ENCODE results near the gene FCHSD2. TPM values are rescaled to one million over a fixed set of nuclear protein-coding genes. Genes with fewer than 3 reads are reported as not detected.
"Not testable (repeated sequence)": the region's sequence is repeated elsewhere in the genome, so short reads cannot be mapped to it uniquely, and the experiment has no call there.

The FCHSD2 gene
- total RNA-seq, 6 donors from 2014 or later, result 22.5 to 55.6 (median 42.7) TPM

DNA sequence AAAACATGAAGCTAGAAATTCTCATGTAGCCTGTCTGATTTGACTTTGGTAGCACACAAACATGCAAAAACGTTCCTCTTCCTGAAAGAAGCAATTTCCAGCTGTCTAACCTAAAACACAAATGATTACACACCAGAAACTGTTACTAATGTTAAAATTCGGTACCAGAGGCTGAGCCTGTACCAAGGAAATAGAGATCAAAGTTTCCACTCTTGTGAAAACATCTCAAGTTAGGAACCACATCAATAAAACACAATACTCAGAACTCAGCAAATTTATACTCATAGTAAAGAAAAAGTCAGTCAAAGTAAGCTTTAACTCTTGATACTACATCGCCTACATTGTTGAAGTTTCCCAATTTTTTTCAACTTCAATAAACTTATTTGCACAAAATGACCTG, 107.8 kb downstream of the FCHSD2 start:
- Histone ChIP-seq H3K27ac (peak overlapping the region in 1 of 4 donors; percentile 1), H3K4me1 (peaks cover 5 to 15% (median 9%) of the 10 kb centered on the region in 4 donors), H3K27me3 (no peaks in the 10 kb centered on the region), H3K9me3 (no peaks in the 10 kb centered on the region), H3K36me3 (peaks cover 0 to 4% (median 0%) of the 10 kb centered on the region in 4 donors), H3K4me3 (no peak overlapping the region)
- ATAC-seq (ENCODE audit: low FRiP score in 2 of 2) (no peak), DNase-seq (no peak)
- WGBS, 2 donors, result 42 to 44% methylated on average over 3 of the region's 3 CpGs
- TF ChIP-seq, protein P1, sequence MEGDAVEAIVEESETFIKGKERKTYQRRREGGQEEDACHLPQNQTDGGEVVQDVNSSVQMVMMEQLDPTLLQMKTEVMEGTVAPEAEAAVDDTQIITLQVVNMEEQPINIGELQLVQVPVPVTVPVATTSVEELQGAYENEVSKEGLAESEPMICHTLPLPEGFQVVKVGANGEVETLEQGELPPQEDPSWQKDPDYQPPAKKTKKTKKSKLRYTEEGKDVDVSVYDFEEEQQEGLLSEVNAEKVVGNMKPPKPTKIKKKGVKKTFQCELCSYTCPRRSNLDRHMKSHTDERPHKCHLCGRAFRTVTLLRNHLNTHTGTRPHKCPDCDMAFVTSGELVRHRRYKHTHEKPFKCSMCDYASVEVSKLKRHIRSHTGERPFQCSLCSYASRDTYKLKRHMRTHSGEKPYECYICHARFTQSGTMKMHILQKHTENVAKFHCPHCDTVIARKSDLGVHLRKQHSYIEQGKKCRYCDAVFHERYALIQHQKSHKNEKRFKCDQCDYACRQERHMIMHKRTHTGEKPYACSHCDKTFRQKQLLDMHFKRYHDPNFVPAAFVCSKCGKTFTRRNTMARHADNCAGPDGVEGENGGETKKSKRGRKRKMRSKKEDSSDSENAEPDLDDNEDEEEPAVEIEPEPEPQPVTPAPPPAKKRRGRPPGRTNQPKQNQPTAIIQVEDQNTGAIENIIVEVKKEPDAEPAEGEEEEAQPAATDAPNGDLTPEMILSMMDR (IDR thresholded peaks at IDR 0.05), result no peak
- TF ChIP-seq EP300 (IDR thresholded peaks at IDR 0.05) (no peak), POLR2A (IDR thresholded peaks at IDR 0.05) (no peak), POLR2AphosphoS5 (IDR thresholded peaks at IDR 0.05) (no peak)

DNA sequence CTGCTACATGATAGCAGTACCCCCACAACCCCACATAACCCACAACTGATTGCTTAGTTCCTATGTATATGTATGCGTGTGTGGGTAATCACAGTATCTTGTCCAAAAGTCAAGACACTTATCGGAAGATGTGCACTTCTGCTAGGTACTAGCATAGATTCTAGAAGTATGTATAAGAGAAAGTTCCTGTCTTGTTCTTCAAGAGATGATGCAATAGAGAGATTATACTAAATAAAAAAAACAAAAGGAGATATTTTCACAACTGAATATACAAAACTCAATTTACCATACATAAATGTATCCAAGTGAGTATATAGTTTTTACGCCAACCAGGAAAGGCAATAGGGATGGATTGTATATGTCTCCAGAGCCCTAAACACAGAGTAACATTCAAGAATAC, 112.0 kb downstream of the FCHSD2 start:
- H3K36me3 ChIP-seq, result no peaks in the 10 kb centered on the region
- H3K27me3 ChIP-seq, result no peaks in the 10 kb centered on the region
- no peak for TF ChIP-seq POLR2A (IDR thresholded peaks at IDR 0.05)
- no peak for TF ChIP-seq POLR2AphosphoS5 (IDR thresholded peaks at IDR 0.05)
- no peak for TF ChIP-seq EP300 (IDR thresholded peaks at IDR 0.05)
- TF ChIP-seq, protein P1 (IDR thresholded peaks at IDR 0.05), result no peak
- peaks cover 5 to 16% (median 10%) of the 10 kb centered on the region in 4 donors for H3K4me1 ChIP-seq
- no peak overlapping the region for H3K4me3 ChIP-seq
- DNase-seq (no peak), ATAC-seq (ENCODE audit: low FRiP score in 2 of 2) (no peak)
- 96 to 98% methylated on average over 3 of the region's 3 CpGs for WGBS, 2 donors
- no peak overlapping the region for H3K27ac ChIP-seq
- peaks cover 0 to 13% (median 10%) of the 10 kb centered on the region in 4 donors for H3K9me3 ChIP-seq

DNA sequence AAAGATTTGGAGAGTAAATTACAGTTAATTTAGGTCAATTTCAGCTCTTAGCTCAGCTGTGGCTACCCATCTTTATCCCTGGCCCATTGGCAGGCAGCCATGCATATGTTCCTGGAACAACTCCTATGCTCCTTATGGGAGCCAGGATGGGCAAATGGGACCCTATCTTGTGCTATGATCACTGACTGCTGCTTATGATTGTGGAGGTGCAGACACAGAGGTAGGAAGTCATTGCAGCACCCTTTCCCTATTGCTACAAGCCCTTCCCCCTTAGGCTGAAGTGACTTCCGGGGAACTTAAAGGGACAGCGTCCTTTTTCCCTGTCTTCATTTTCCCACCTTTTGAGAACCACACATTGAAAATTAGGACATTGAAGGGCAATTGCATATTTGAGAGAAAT, 112.7 kb downstream of the FCHSD2 start:
- Histone ChIP-seq H3K9me3 (peaks cover 0 to 17% (median 10%) of the 10 kb centered on the region in 4 donors), H3K27ac (peak overlapping the region in 2 of 4 donors; percentile 2 to 61), H3K36me3 (no peaks in the 10 kb centered on the region), H3K4me1 (peaks cover under 1 to 12% (median 9%) of the 10 kb centered on the region in 4 donors), H3K4me3 (no peak overlapping the region), H3K27me3 (no peaks in the 10 kb centered on the region)
- ATAC-seq (ENCODE audit: low FRiP score in 2 of 2) (no peak), DNase-seq (no peak)
- WGBS, 2 donors, result 62 to 68% methylated on average over 2 of the region's 2 CpGs
- TF ChIP-seq EP300 (IDR thresholded peaks at IDR 0.05) (no peak), POLR2A (IDR thresholded peaks at IDR 0.05) (no peak), POLR2AphosphoS5 (IDR thresholded peaks at IDR 0.05) (no peak)
- TF ChIP-seq, protein P1 (IDR thresholded peaks at IDR 0.05), result no peak

DNA sequence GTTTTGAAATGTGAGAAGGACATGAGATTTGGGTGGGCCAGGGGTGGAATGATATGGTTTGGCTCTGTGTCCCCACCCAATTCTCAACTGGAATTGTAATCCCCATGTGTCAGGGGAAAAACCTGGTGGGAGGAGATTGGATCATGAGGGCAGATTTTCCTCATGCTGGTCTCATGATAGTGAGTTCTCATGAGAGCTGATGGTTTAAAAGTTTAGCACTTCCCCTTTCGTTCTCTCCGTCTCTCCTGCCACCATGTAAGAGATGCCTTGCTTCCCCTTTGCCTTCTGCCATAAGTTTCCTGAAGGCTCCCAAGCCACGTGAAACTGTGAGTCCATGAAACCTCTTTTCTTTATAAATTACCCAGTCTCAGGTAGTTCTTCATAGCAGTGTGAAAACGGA, 113.5 kb downstream of the FCHSD2 start:
- H3K27me3 ChIP-seq, result no peaks in the 10 kb centered on the region
- peak overlapping the region in 2 of 4 donors; percentile 58 to 61 for H3K27ac ChIP-seq
- peak in 1 of 2 donors; percentile 70 for ATAC-seq (ENCODE audit: low FRiP score in 2 of 2)
- TF ChIP-seq POLR2A (IDR thresholded peaks at IDR 0.05) (no peak), EP300 (IDR thresholded peaks at IDR 0.05) (no peak), POLR2AphosphoS5 (IDR thresholded peaks at IDR 0.05) (no peak)
- TF ChIP-seq, protein P1 (IDR thresholded peaks at IDR 0.05), result no peak
- peaks cover 0 to 9% (median 5%) of the 10 kb centered on the region in 4 donors for H3K4me1 ChIP-seq
- 75 to 82% methylated on average over 4 of the region's 4 CpGs for WGBS, 2 donors
- H3K36me3 ChIP-seq, result no peaks in the 10 kb centered on the region
- peaks cover 0 to 18% (median 10%) of the 10 kb centered on the region in 4 donors for H3K9me3 ChIP-seq
- DNase-seq, result peak in 1 of 2 donors; percentile 29
- no peak overlapping the region for H3K4me3 ChIP-seq

DNA sequence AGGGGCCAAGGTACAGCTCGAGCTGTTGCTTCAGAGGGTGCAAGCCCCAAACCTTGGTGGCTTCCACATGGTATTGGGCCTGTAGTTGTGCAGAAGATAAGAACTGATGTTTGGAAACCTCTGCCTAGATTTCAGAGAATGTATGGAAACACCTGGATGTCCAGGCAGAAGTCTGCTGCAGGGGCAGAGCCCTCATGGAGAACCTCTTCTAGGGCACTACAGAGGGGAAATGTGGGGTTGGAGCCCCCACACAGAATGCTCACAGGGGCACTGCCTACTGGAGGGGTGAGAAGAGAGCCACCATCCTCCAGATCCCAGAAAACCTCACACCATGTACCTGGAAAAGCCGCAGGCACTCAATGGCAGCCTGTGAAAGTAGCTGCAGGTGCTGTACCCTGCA, 114.3 kb downstream of the FCHSD2 start:
- not testable (repeated sequence) for H3K4me3 ChIP-seq; DNase-seq; H3K36me3 ChIP-seq; H3K27me3 ChIP-seq; H3K4me1 ChIP-seq; ATAC-seq (ENCODE audit: low FRiP score in 2 of 2)
- H3K9me3 ChIP-seq, result peaks cover 0 to 18% (median 10%) of the 10 kb centered on the region in 4 donors
- 86 to 95% methylated on average over 2 of the region's 2 CpGs for WGBS, 2 donors
- H3K27ac ChIP-seq, result peak overlapping the region in 2 of 4 donors; percentile 58 to 61

All from upper lobe of left lung (tissue), 6 donors.